HG03064 (cell line): ENCODE measurements around the gene PSMB11.

Source experiments
- ATAC-seq: cut with Tn5 transposase; IDR thresholded peaks from one replicate; pipeline ENCODE4 v1.9.1; 2021; ENCODE audit warnings: low read depth; ENCODE audit not compliant: unreplicated experiment

Gene PSMB11

GRCh38 chr14:23076785-23077408 lies 34.9 kb downstream of the PSMB11 start:
- no peak for ATAC-seq

- ATAC-seq, result no peak
These were observed 36.0 kb downstream of the PSMB11 start for GRCh38 chr14:23077962-23078361.

- no peak for ATAC-seq
These were observed 36.7 kb downstream of the PSMB11 start for GRCh38 chr14:23078692-23079116.

GRCh38 chr14:23079716-23080115 lies 37.7 kb downstream of the PSMB11 start:
- no peak for ATAC-seq

- ATAC-seq, result no peak
These were observed 38.5 kb downstream of the PSMB11 start for GRCh38 chr14:23080474-23080873.

GRCh38 chr14:23085458-23085857 lies 43.4 kb downstream of the PSMB11 start:
- ATAC-seq, result no peak

- no peak for ATAC-seq
These were observed 44.6 kb downstream of the PSMB11 start for GRCh38 chr14:23086565-23086964.

GRCh38 chr14:23089498-23090253 lies 47.7 kb downstream of the PSMB11 start:
- ATAC-seq, result no peak

GRCh38 chr14:23090254-23090636 lies 48.2 kb downstream of the PSMB11 start:
- ATAC-seq, result no peak

GRCh38 chr14:23091294-23092225 lies 49.5 kb downstream of the PSMB11 start:
- no peak for ATAC-seq

- ATAC-seq, result no peak
These were observed 51.1 kb downstream of the PSMB11 start for GRCh38 chr14:23093104-23093503.

GRCh38 chr14:23093526-23093925 lies 51.5 kb downstream of the PSMB11 start:
- no peak for ATAC-seq
